ENCODE results near the gene SLC39A8. TPM values are rescaled to one million over a fixed set of nuclear protein-coding genes. Genes with fewer than 3 reads are reported as not detected.

SLC39A8 gene
- total RNA-seq, 1 experiment from 2014 or later, result 13.2 TPM

- POLR2A ChIA-PET, result interaction anchor here (0.6 kb wide), 1 partner anchor 570 kb away, joined by 4 read pairs; no protein-coding TSS in a partner anchor
- Histone ChIP-seq H3K27me3 (ENCODE audit: insufficient read depth, low read length) (no peaks in the 10 kb centered on the region), H3K4me3 (replicated peaks in 1 of 2; ENCODE audit: low read depth in 1 of 2, low read length in 2 of 2) (no peak overlapping the region), H3K4me2 (ENCODE audit: low read length) (no peak overlapping the region), H3K4me1 (ENCODE audit: control insufficient read depth in 1 of 2, insufficient read depth in 2 of 2, low read length in 2 of 2) (peaks cover 0 to 3% of the 10 kb centered on the region in 2 experiments; a peak in 1 of 4 replicates), H3K36me3 (ENCODE audit: control insufficient read depth in 1 of 2, insufficient read depth in 2 of 2, low read length in 2 of 2) (no peaks in the 10 kb centered on the region), H3K9ac (ENCODE audit: low read length) (no peak overlapping the region), H3K27ac (ENCODE audit: low read depth, low read length) (no peak overlapping the region), H3K79me2 (ENCODE audit: insufficient read depth, low read length) (no peaks in the 10 kb centered on the region), H3K9me2 (ENCODE audit: insufficient read depth) (no peaks in the 10 kb centered on the region), H3K9me3 (ENCODE audit: control insufficient read depth in 1 of 2, insufficient read depth in 1 of 2, low read depth in 1 of 2, low read length in 2 of 2) (no peaks in the 10 kb centered on the region), H4K20me1 (ENCODE audit: insufficient read depth) (no peaks in the 10 kb centered on the region), H2AFZ (ENCODE audit: low read depth, low read length, poor library complexity, severe bottlenecking) (no peak overlapping the region)
- intact Hi-C loops (cut with micrococcal nuclease), result no loop called here
- ATAC-seq (no peak), DNase-seq (ENCODE audit: low read depth, low spot score) (no peak)
- TF ChIP-seq CBX3 (IDR thresholded peaks at IDR 0.05; ENCODE audit: low read depth) (no peak), ATF3 (IDR thresholded peaks at IDR 0.05) (no peak), MAX (IDR thresholded peaks at IDR 0.05) (no peak), ZNF274 (IDR thresholded peaks at IDR 0.05; ENCODE audit: low read depth, low read length) (no peak), ZBTB33 (IDR thresholded peaks at IDR 0.05; ENCODE audit: extremely low read depth, insufficient replicate concordance, low read length) (no peak), FOSL1 (IDR thresholded peaks at IDR 0.05; ENCODE audit: low read depth) (no peak), CEBPB (IDR thresholded peaks at IDR 0.05; ENCODE audit: low read depth) (no peak), TCF7L2 (IDR thresholded peaks at IDR 0.05; ENCODE audit: borderline replicate concordance, extremely low read depth, insufficient read depth, insufficient read length) (no peak), EGR1 (IDR thresholded peaks at IDR 0.05; ENCODE audit: low read depth) (no peak), SRF (IDR thresholded peaks at IDR 0.05; ENCODE audit: low read depth) (no peak), SIN3A (IDR thresholded peaks at IDR 0.05; ENCODE audit: low read depth) (no peak), REST (IDR thresholded peaks at IDR 0.05; ENCODE audit: low read depth) (no peak), JUND (IDR thresholded peaks at IDR 0.05) (no peak), YY1 (IDR thresholded peaks at IDR 0.05; ENCODE audit: extremely low read depth, insufficient replicate concordance, low read depth, low read length) (no peak)
- CTCF ChIA-PET, result no interaction called here
- RAD21 ChIA-PET (ENCODE audit: low non-redundant PET in 1 of 2, low total read pairs in 2 of 2, uncharacterized antibody in 2 of 2, unreplicated experiment in 2 of 2), result no interaction called here
- BruUV-seq (replicated peaks), result no TSS peak
Observed at GRCh38 chr4:102295153-102295862, 50.0 kb downstream of the SLC39A8 start.
